Central memory CD8-positive, alpha-beta T cell (primary cell): ENCODE results near the gene TMEM175.
A peak's percentile ranks its signal among the peaks of the same experiment; 100 is the strongest.
"Not testable (repeated sequence)": the region's sequence is repeated elsewhere in the genome, so short reads cannot be mapped to it uniquely, and the experiment has no call there.

ENCODE experiments used
- ATAC-seq: fragments of 150-1000 bp; cut with Tn5 transposase; replicated peaks from 2 replicates; pipeline ENCODE4 v1.10.0; 2022; ENCODE audit warnings: mild to moderate bottlenecking, moderate FRiP score, moderate number of reproducible peaks; ENCODE audit not compliant: poor library complexity, severe bottlenecking; ENCODE audit errors: extremely low read depth
- DNase-seq, 2 donors: peaks; one replicate each; pipeline ENCODE4 v3.0.0; 2021; ENCODE audit warnings: low spot score in 2 of 2
- H3K27ac Mint-ChIP-seq: one replicate; pipeline ENCODE4 v1.8.0; 2022; ENCODE audit warnings: low read depth, mild to moderate bottlenecking, moderate library complexity, mixed read lengths
- H3K27me3 Mint-ChIP-seq: one replicate; pipeline ENCODE4 v1.8.0; 2022; ENCODE audit warnings: mixed read lengths
- H3K36me3 Mint-ChIP-seq: one replicate; pipeline ENCODE4 v1.8.0; 2022; ENCODE audit warnings: mild to moderate bottlenecking, moderate library complexity, mixed read lengths; ENCODE audit not compliant: insufficient read depth
- H3K4me1 Mint-ChIP-seq: one replicate; pipeline ENCODE4 v1.8.0; 2022; ENCODE audit warnings: mixed read lengths
- H3K4me3 Mint-ChIP-seq: one replicate; pipeline ENCODE4 v1.8.0; 2022; ENCODE audit warnings: mild to moderate bottlenecking, moderate library complexity, mixed read lengths
- H3K9me3 Mint-ChIP-seq: one replicate; pipeline ENCODE4 v1.8.0; 2022; ENCODE audit warnings: mixed read lengths

The TMEM175 gene

DNA sequence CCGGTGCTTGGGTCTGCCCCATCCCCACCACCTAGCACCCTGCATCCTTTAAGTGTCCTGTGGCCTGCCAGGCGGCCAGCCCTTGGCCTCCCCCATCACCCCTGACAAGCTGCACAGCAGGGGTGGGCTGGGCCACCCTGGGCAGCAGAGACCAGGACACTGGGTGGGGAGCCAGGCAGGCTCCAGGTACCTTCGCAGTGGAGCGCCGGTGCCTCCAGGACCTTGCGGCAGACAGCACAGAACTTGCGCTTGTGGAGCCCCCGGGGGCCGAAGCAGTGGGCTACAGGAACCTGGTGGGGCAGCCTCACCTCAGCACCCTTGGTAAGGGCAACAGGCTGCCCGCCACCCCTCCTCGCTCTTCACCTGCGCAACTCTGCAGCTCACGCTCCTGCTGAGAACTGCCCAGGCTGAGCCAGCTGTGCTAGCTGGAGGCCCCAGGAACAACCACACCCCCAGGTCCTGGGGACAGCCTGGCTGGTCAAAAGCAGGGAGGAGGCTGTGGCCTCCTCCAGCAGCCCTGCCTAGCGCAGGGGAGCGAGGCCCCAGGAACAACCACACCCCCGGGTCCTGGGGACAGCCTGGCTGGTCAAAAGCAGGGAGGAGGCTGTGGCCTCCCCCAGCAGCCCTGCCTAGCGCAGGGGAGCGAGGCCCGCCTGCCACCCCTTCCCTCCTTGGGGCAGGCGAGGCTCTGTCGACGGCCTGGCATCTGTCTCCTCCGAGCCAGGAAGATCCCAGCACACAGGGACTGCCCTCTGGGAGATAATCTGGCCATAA lies 36.5 kb downstream of the TMEM175 start:
- Mint-ChIP-seq H3K9me3 (no peaks in the 10 kb centered on the region), H3K4me1 (peaks cover 20% of the 10 kb centered on the region), H3K27me3 (no peaks in the 10 kb centered on the region), H3K27ac (peak overlapping the region; percentile 77), H3K4me3 (no peak overlapping the region), H3K36me3 (peaks cover 18% of the 10 kb centered on the region)
- DNase-seq (no peak), ATAC-seq (no peak)

DNA sequence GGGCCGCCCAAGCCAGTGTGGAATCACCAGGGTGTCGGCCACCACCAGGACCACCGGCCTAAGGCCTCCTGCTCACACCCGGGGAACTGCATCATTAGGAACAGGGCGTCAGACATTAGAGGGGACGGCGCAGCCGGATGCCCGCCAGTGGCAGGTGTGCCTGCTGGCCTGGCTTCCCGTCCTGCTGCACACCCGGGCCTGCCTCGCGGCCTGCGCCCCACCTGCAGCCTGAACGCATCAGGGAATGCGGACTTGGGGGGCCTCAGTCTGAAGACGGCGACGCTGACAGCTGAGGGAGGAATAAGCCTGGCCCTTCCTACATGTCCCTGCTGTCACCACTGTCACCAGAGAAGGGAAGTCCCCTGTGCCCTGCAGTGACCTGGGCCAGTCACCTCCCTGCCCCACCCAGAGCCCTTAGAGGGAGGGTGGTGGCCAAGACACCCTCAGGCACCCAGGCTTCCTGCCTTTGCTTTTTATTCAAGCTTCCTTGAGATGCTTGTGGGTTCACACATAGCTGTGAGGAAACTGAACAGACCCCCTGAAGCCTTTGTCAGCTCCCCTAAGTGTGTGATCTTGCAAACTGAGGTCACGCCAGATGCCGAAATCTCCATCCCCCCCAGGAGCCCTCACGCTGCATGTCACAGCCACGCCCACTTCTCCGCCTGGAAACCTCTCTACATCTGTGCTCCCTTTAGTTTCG lies 37.9 kb downstream of the TMEM175 start:
- Mint-ChIP-seq H3K36me3 (peaks cover 17% of the 10 kb centered on the region), H3K27ac (peak overlapping the region; percentile 77), H3K27me3 (no peaks in the 10 kb centered on the region), H3K4me1 (peaks cover 20% of the 10 kb centered on the region), H3K4me3 (peak overlapping the region; percentile 63), H3K9me3 (no peaks in the 10 kb centered on the region)
- DNase-seq (peak; percentile 52 to 88), ATAC-seq (peak; percentile 82)

DNA sequence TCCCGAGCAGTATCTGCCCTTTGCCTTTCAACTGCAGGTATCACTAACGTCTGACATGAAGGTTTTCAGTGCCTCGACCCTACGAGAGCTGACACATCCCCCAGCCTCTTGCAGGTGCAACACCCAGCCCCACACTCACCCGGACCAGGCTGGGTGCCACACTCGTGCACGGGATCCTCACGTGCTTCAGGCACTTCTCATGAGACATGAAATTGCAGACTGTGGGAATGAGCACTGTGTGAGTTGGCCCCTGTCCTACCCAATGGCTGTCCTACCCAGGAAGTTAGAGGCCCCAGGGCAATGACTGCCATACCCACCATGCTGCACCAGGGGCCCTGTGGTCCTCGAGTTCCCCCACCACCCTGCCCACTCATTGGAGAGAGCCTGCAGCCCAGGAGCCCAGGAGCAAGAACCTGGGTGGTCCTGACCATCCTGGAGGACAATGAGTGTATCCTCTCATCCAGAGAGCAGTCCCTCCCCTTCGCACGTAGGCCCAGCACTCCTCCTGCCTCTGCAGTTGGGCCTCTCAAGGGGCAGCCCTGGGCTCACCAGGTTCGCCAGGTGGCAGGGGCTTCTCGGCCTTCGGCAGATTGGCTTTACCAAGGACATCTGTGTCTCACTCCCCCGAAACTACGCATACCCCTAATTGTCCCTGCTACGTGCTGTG lies 38.7 kb downstream of the TMEM175 start:
- H3K4me1 Mint-ChIP-seq: peaks cover 20% of the 10 kb centered on the region
- ATAC-seq (no peak), DNase-seq (no peak)
- peak overlapping the region; percentile 77 for H3K27ac Mint-ChIP-seq
- H3K4me3 Mint-ChIP-seq: peak overlapping the region; percentile 63
- peaks cover 16% of the 10 kb centered on the region for H3K36me3 Mint-ChIP-seq
- H3K27me3 Mint-ChIP-seq: no peaks in the 10 kb centered on the region
- H3K9me3 Mint-ChIP-seq: no peaks in the 10 kb centered on the region

DNA sequence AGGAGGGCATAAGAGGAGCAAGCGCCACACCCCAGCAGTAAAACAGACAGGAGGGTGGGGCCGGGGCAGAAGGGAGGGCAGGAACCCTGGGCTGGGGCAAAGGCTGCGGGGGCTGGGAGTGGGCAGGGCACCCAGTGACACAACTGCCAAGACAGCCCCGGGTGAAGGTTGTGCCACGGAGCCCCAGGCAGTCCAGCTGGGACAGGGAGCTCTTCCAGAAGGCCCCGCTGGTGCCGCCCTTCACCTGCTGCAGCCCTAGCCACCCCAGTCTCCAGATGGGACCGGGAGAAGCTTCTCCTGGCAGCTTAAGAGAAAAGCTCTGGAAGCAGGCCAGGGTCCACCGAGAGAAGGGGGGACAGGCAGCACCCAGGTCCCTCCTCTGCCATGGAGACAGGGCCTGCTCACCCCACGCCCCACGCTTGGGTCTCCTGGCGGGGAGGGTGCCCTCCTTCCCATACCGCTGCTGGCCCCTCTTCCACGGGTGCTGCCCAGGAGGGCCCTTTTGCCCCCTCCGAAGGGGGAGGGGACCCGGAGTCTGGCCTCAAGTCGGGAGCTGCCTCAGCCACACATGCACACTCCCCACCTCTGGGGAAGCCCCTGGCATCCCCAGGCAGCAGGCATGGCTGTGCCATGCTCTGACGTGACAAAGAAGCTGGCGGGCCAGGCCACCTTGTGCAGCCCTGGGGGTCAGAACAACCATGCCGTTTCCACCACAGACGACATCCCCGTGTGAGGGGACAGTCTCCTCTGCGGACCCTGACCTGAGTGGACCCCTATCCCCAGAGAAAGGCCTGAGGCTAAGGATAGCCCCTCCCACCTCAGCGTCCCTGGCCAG lies 39.6 kb downstream of the TMEM175 start:
- Mint-ChIP-seq H3K9me3 (no peaks in the 10 kb centered on the region), H3K27me3 (no peaks in the 10 kb centered on the region), H3K27ac (peak overlapping the region; percentile 77)

DNA sequence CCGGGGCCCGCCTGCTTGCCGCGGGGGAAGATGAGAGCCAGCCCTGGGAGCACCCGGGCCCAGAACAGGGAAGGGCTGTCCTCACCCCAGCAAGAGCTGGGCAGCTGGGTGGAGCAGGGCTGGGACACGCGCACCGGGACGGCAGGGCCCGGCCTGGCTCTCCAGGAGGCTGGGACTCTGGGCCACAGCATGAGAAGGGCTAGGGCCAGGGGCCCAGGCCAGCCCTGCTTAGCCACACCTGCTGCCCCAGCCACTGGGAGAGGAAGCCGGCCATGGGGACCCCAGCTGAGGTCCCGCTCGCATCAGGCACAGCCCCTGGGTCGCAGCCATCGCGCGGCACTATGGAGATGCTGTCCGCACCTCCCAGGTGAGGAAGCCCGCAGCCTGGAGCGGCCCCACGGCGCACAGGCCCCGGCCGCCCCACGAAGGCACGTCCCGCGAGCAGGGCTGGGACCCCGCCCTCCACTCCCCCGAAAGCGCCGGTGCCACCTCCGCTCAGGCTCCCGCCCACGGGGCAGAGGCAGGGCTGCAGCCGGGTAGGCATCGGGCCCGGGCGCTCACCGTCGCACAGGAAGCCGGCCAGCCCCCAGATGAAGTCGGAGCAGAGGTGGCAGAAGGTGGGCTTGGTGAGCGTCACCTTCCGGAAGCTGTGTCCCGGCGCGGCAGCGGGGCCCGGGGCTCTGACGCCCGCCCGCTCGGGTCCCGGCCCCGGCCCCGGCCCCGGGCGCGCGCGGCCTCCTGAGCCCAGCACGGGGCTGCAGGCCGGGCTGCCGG lies 40.6 kb downstream of the TMEM175 start:
- H3K4me1 Mint-ChIP-seq: peaks cover 20% of the 10 kb centered on the region
- H3K27ac Mint-ChIP-seq: peak overlapping the region; percentile 35
- peaks cover 15% of the 10 kb centered on the region for H3K36me3 Mint-ChIP-seq
- peak; percentile 22 for ATAC-seq
- peak overlapping the region; percentile 63 for H3K4me3 Mint-ChIP-seq
- peak; percentile 37 to 63 for DNase-seq
- no peaks in the 10 kb centered on the region for H3K9me3 Mint-ChIP-seq
- H3K27me3 Mint-ChIP-seq: no peaks in the 10 kb centered on the region

More for the DNA sequence above, 39.6 kb downstream of the TMEM175 start:
- Mint-ChIP-seq H3K4me1 (peaks cover 20% of the 10 kb centered on the region), H3K36me3 (peaks cover 15% of the 10 kb centered on the region), H3K4me3 (peak overlapping the region; percentile 63)
- DNase-seq (no peak), ATAC-seq (no peak)

DNA sequence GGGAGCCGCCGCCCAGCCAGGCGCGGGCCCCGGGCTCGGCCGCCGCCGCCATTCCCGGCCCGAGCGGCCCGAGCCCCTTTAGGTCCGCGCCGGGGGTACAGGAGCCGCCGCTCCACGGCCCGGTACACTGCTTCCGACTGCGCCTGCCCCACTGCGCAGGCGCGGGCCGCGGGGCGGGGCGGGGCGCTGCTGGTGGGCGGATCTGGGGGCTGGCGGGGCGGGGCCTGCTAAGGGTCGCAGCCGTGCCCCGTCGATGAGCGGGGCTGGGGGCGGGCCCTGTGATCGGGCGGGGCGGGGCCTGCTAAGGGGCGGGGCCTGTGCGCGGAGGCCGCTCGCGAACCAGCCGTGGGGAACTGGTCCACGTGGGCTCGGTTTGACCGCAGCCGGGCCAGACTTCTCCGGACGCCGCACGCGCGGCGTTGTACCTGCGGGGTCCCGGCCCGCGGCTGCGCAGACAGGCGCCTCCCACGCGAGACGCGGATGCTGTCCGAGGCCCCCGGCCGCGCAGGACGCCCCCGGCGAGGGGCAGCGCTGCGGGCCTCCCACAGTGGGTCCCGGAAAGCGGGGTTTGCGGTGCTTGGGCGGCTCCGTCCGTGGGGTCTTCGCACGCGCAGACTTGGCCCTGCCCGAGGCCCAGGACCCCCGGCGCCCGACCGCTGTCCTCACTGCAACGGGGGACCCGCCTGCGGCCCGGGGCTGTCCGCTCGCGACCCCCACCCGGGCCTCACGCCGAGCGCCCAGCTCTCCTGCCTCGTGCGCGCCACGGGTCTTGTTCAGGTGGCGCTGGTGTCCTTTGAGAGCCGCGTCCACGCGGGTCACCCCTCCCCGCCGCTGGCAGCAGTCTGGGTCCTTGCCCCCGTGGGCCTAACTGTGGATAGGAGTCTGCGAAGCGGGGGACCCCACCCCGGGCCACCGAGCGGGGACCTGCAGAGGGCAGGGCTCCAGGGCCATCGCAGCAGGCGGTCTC lies 41.5 kb downstream of the TMEM175 start, which contains the start of gene DGKQ:
TSS of gene DGKQ (minus strand) at position 139 of the 967 bp plus-strand sequence. CDS start at position 52, 87 bp downstream.
- no peaks in the 10 kb centered on the region for H3K27me3 Mint-ChIP-seq
- DNase-seq: peak; percentile 74 to 83
- H3K36me3 Mint-ChIP-seq: peaks cover 13% of the 10 kb centered on the region
- ATAC-seq: peak; percentile 51
- H3K4me1 Mint-ChIP-seq: peaks cover 20% of the 10 kb centered on the region
- H3K27ac Mint-ChIP-seq: peak within 1 kb of the TSS; percentile 35
- H3K9me3 Mint-ChIP-seq: no peaks in the 10 kb centered on the region
- peak within 1 kb of the TSS; percentile 63 for H3K4me3 Mint-ChIP-seq

DNA sequence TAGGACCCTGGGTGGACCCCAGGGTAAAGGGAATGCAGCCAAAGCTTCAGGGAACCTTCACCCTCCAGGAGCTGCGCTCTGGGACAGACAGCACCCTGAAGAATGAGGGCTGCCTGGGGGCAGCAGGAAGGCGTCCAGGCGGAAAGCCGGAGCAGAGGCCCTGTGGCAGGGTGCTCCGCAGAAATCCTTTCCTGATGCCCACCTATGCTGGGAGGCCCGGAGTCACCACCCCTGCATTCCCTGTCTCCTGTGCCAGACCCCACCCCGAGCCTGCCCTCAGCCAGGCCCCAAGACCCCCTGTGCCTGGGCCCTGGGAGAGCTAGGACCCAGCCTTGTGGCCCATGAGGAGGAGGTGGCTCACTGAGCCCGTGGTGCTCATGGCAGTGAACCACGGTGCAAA lies 42.4 kb downstream of the TMEM175 start:
- Mint-ChIP-seq H3K4me1 (peaks cover 21% of the 10 kb centered on the region), H3K9me3 (no peaks in the 10 kb centered on the region), H3K4me3 (peak overlapping the region; percentile 37), H3K27me3 (no peaks in the 10 kb centered on the region), H3K27ac (peak overlapping the region; percentile 19), H3K36me3 (peaks cover 11% of the 10 kb centered on the region)
- no peak for ATAC-seq
- DNase-seq: no peak

DNA sequence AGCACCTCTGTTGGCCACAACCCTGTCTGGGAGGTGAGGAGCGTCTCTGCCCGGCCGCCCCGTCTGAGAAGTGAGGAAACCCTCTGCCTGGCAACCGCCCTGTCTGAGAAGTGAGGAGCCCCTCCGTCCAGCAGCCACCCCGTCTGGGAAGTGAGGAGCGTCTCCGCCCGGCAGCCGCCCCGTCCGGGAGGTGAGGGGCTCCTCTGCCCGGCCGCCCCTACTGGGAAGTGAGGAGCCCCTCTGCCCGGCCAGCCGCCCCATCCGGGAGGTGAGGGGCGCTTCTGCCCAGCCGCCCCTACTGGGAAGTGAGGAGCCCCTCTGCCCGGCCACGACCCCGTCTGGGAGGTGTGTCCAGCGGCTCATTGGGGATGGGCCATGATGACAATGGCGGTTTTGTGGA lies 43.8 kb downstream of the TMEM175 start:
- not testable (repeated sequence) for H3K27me3 Mint-ChIP-seq, H3K27ac Mint-ChIP-seq, ATAC-seq, DNase-seq, H3K4me3 Mint-ChIP-seq, H3K9me3 Mint-ChIP-seq, H3K36me3 Mint-ChIP-seq
- peaks cover 12% of the 10 kb centered on the region for H3K4me1 Mint-ChIP-seq

DNA sequence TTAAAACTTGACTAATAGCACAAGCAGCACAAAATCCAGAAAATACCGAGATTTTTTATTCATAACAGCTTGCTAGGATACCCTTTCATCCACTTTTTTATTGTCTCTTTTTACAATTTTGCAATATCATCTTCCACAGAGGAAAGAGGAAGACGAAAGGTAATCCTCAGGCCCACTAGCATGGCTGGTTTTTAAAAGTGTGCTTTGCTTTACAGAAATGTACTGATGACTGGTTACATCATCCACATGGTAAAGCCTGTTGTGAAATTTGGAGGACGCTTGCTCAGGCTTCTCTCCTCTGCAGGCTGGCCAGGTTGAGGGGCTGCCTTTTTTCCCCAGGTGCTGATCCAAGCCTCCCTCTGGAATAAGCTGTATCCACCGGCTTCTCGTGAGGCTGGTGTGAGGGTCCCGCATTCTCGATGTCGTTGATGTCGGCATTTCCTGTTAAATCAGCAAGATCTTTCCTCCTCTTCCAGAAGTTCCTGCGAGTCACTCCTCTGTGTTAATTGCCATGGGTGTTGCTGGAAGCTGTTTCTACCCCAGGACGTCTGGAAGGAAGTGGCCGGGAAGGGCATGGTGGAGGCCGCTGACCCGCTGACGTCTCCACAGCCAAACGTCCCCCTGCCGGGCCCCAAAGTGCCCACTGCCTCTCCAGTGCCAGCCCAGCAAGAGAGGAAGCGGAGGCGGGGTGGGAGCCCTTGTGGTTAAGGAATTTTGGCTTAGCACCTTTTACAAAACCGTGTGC lies 46.9 kb downstream of the TMEM175 start:
- Mint-ChIP-seq H3K4me3 (no peak overlapping the region), H3K4me1 (peaks cover 11% of the 10 kb centered on the region), H3K27ac (no peak overlapping the region), H3K9me3 (no peaks in the 10 kb centered on the region), H3K27me3 (no peaks in the 10 kb centered on the region), H3K36me3 (peaks cover 7% of the 10 kb centered on the region)
- DNase-seq (no peak), ATAC-seq (no peak)

DNA sequence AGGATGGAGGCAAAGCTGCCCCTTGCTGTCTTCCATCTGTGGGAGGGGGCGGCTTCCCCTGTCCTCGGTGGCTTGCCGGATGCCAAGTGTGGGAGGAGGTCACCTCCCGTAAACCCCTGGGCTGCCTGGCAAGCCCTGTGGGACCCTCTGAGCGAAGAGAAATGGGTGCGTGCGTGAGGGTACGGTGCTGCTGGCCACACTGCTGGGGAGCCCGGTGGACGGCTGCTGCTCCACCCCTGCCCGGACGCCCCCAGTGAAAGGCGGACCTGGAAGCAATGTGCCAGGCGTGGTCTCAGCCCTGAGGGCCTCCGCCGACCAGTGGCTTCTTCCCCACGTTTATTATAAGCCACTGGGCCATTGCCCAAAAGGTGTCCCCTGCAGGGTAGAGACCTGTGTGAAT lies 50.0 kb downstream of the TMEM175 start:
- Mint-ChIP-seq H3K27ac (no peak overlapping the region), H3K4me1 (peaks cover 22% of the 10 kb centered on the region), H3K27me3 (no peaks in the 10 kb centered on the region), H3K9me3 (no peaks in the 10 kb centered on the region), H3K36me3 (peaks cover 6% of the 10 kb centered on the region), H3K4me3 (no peak overlapping the region)
- ATAC-seq: no peak
- no peak for DNase-seq
